Endodermal cell (in vitro differentiated cells): Measurements from ENCODE around the gene RNU5B-1. TPM values are rescaled to one million over a fixed set of nuclear protein-coding genes. Genes with fewer than 3 reads are reported as not detected.

Source experiments
- DNase-seq: peaks from one replicate; pipeline ENCODE4 v3.0.0-alpha.2; 2017
- H3K27ac ChIP-seq: 2 replicates; pipeline ENCODE4 v1.5.1; 2013; ENCODE audit warnings: mild to moderate bottlenecking, low read depth, low read length, moderate library complexity
- H3K27me3 ChIP-seq: 2 replicates; pipeline ENCODE4 v1.6.1; 2013; ENCODE audit warnings: mild to moderate bottlenecking, low read length, moderate library complexity; ENCODE audit not compliant: insufficient read depth, control insufficient read depth, poor library complexity, severe bottlenecking
- H3K36me3 ChIP-seq: 2 replicates; pipeline ENCODE4 v1.7.0; 2013; ENCODE audit warnings: mild to moderate bottlenecking, low read length, moderate library complexity; ENCODE audit not compliant: control insufficient read depth, insufficient read depth
- H3K4me1 ChIP-seq: one replicate; pipeline ENCODE4 v1.7.0; 2013; ENCODE audit warnings: low read length; ENCODE audit not compliant: control insufficient read depth, insufficient read depth
- H3K4me3 ChIP-seq: 2 replicates; pipeline ENCODE4 v1.5.1; 2013; ENCODE audit warnings: mild to moderate bottlenecking, low read length, moderate library complexity
- H3K9ac ChIP-seq: 2 replicates; pipeline ENCODE4 v1.6.1; 2013; ENCODE audit warnings: mild to moderate bottlenecking, low read length, moderate library complexity; ENCODE audit not compliant: poor library complexity, severe bottlenecking; ENCODE audit errors: extremely low read depth
- H3K9me3 ChIP-seq: 2 replicates; pipeline ENCODE4 v1.6.1; 2013; ENCODE audit warnings: mild to moderate bottlenecking, low read length, moderate library complexity; ENCODE audit not compliant: control insufficient read depth
- H3K27ac Mint-ChIP-seq: 2 replicates; pipeline ENCODE4 v1.8.0; 2020; ENCODE audit warnings: mixed read lengths
- H3K27me3 Mint-ChIP-seq: 2 replicates; pipeline ENCODE4 v1.8.0; 2021; ENCODE audit warnings: mild to moderate bottlenecking, mixed read lengths; ENCODE audit not compliant: insufficient read depth
- H3K36me3 Mint-ChIP-seq: 2 replicates; pipeline ENCODE4 v1.8.0; 2020; ENCODE audit warnings: low read depth, mixed read lengths
- H3K4me1 Mint-ChIP-seq: 2 replicates; pipeline ENCODE4 v1.8.0; 2020; ENCODE audit warnings: mixed read lengths
- H3K4me3 Mint-ChIP-seq: 2 replicates; pipeline ENCODE4 v1.8.0; 2020; ENCODE audit warnings: mild to moderate bottlenecking, moderate library complexity, mixed read lengths
- H3K9me3 Mint-ChIP-seq: 2 replicates; pipeline ENCODE4 v1.8.0; 2020; ENCODE audit warnings: mild to moderate bottlenecking, mixed read lengths
- WGBS, 2 experiments: methylation state at CpG; one replicate each; pipeline versions ENCODE4 v1.1.5 to v1.1.7; 2013; ENCODE audit warnings: missing lambda C conversion rate in 2 of 2, mixed read lengths in 1 of 2; ENCODE audit not compliant: insufficient coverage in 1 of 2, insufficient read length in 1 of 2; 5-methylcytosine and 5-hydroxymethylcytosine counted together
- total RNA-seq, 2 donors: library from RNA; stranded (reverse); fragmentation: NEBNext Ultra II Directional in 1 of 2; extraction: Animal tissue kit (Norgen Biotek cat#: 25700) in 1 of 2; gene quantifications; 2 replicates in 1 of 2; 3 replicates in 1 of 2; pipeline ENCODE4 v1.2.1, GENCODE V29; 2021
- TF ChIP-seq, protein P1 (sequence below): fragments of 200-600 bp; sonication (generic); conservative IDR thresholded peaks from 2 replicates; pipeline ENCODE4 v1.5.0; 2021; ENCODE audit warnings: antibody characterized with exemption, mild to moderate bottlenecking

RNU5B-1 gene
- total RNA-seq, 2 donors from 2014 or later: 18.6 TPM; not detected in 1

- Mint-ChIP-seq H3K36me3 (no peaks in the 10 kb centered on the region), H3K9me3 (no peaks in the 10 kb centered on the region), H3K4me1 (peaks cover 14% of the 10 kb centered on the region), H3K27ac (no peak overlapping the region), H3K27me3 (no peaks in the 10 kb centered on the region), H3K4me3 (no peak overlapping the region)
- Histone ChIP-seq H3K4me3 (no peak overlapping the region), H3K36me3 (no peaks in the 10 kb centered on the region), H3K27me3 (no peaks in the 10 kb centered on the region), H3K9ac (no peak overlapping the region), H3K4me1 (peaks cover 13% of the 10 kb centered on the region), H3K27ac (peak overlapping the region; percentile 5), H3K9me3 (no peaks in the 10 kb centered on the region)
- TF ChIP-seq, protein P1, sequence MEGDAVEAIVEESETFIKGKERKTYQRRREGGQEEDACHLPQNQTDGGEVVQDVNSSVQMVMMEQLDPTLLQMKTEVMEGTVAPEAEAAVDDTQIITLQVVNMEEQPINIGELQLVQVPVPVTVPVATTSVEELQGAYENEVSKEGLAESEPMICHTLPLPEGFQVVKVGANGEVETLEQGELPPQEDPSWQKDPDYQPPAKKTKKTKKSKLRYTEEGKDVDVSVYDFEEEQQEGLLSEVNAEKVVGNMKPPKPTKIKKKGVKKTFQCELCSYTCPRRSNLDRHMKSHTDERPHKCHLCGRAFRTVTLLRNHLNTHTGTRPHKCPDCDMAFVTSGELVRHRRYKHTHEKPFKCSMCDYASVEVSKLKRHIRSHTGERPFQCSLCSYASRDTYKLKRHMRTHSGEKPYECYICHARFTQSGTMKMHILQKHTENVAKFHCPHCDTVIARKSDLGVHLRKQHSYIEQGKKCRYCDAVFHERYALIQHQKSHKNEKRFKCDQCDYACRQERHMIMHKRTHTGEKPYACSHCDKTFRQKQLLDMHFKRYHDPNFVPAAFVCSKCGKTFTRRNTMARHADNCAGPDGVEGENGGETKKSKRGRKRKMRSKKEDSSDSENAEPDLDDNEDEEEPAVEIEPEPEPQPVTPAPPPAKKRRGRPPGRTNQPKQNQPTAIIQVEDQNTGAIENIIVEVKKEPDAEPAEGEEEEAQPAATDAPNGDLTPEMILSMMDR: no peak
- 96 to 99% methylated on average over 8 to 10 of the region's 10 CpGs for WGBS, 2 experiments
- no peak for DNase-seq
Measured at GRCh38 chr15:65343374-65343981, 39.0 kb downstream of the RNU5B-1 start.

DNA sequence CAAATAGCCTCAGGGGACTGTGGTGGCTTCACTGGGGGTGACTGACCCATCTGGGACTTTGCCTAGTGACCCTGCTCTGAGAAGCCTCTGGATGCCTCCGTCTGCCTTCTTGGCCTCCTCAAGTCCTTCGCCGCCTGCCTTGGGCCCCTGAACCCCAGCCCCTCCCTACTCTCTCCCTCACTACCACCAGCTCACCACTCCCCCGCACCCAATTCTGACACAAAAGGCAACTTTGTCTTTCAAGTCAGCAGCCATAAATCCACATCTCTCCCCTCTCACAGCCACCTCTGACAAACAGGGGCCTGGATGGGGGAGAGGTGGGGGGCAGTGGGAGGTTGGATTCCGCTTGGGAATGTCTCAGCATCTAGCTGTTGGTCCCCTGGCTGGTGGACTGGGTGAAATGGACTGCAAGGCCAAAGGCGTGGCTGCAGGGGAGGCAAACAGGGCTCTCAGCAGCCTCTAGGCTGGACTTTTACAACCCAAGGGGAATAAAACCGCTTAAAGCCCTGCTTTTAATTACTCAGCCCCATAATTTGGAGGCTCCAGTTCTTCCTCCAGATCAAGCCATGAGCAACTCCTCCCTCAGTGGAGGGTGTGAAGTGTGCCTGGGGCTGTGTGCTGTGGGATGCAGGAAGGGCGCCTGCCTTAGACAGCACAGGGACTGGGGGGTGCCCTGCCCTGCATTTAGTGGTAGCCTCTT lies 39.9 kb downstream of the RNU5B-1 start:
- Histone ChIP-seq H3K9ac (no peak overlapping the region), H3K36me3 (no peaks in the 10 kb centered on the region), H3K27me3 (no peaks in the 10 kb centered on the region), H3K27ac (peak overlapping the region; percentile 41), H3K9me3 (no peaks in the 10 kb centered on the region), H3K4me1 (peaks cover 10% of the 10 kb centered on the region), H3K4me3 (no peak overlapping the region)
- Mint-ChIP-seq H3K4me3 (no peak overlapping the region), H3K36me3 (no peaks in the 10 kb centered on the region), H3K9me3 (no peaks in the 10 kb centered on the region), H3K4me1 (peaks cover 20% of the 10 kb centered on the region), H3K27me3 (no peaks in the 10 kb centered on the region), H3K27ac (no peak overlapping the region)
- WGBS, 2 experiments: 80 to 88% methylated on average over 2 to 7 of the region's 8 CpGs
- DNase-seq: no peak
- TF ChIP-seq, protein P1: no peak

GRCh38 chr15:65344914-65345275 lies 40.4 kb downstream of the RNU5B-1 start:
- DNase-seq: no peak

More at GRCh38 chr15:65344914-65345275, 40.4 kb downstream of the RNU5B-1 start:
- H3K4me1 Mint-ChIP-seq: peaks cover 16% of the 10 kb centered on the region
- TF ChIP-seq, protein P1: no peak
- Histone ChIP-seq H3K9ac (no peak overlapping the region), H3K27ac (peak overlapping the region; percentile 41), H3K9me3 (no peaks in the 10 kb centered on the region), H3K4me3 (no peak overlapping the region), H3K27me3 (no peaks in the 10 kb centered on the region), H3K36me3 (no peaks in the 10 kb centered on the region), H3K4me1 (peaks cover 5% of the 10 kb centered on the region)
- no peaks in the 10 kb centered on the region for H3K9me3 Mint-ChIP-seq
- no peaks in the 10 kb centered on the region for H3K27me3 Mint-ChIP-seq
- H3K4me3 Mint-ChIP-seq: no peak overlapping the region
- peaks cover 2% of the 10 kb centered on the region for H3K36me3 Mint-ChIP-seq
- 90% methylated on average over 2 of the region's 2 CpGs; no CpG with 5 or more reads in 1 of the 2 experiments for WGBS, 2 experiments
- no peak overlapping the region for H3K27ac Mint-ChIP-seq
